DND-41 (cell line): ENCODE measurements around the gene SPSB1.

Source experiments
- ATAC-seq: fragments of 200-7000 bp; cut with Tn5 transposase; 3 replicates; pipeline ENCODE4 v1.9.1; 2021; ENCODE audit warnings: low read depth; ENCODE audit not compliant: insufficient read depth
- DNase-seq: peaks from one replicate; pipeline ENCODE4 v3.0.0-alpha.2; 2020
- H2AFZ ChIP-seq: 2 replicates; pipeline ENCODE4 v1.6.0; 2012; ENCODE audit warnings: low read depth, low read length
- H3K27ac ChIP-seq: 2 replicates; pipeline ENCODE4 v1.5.1; 2012; ENCODE audit warnings: low read length, inconsistent platforms
- H3K27me3 ChIP-seq: fragments of 200-600 bp; sonication (generic); 2 replicates; pipeline ENCODE4 v1.6.0; 2012; ENCODE audit warnings: low read length, mild to moderate bottlenecking, inconsistent platforms; ENCODE audit not compliant: insufficient read depth, poor library complexity
- H3K36me3 ChIP-seq: 2 replicates; pipeline ENCODE4 v1.5.1; 2012; ENCODE audit warnings: low read length, inconsistent platforms; ENCODE audit not compliant: insufficient read depth
- H3K4me1 ChIP-seq: 2 replicates; pipeline ENCODE4 v1.5.1; 2012; ENCODE audit warnings: mild to moderate bottlenecking, low read length; ENCODE audit not compliant: insufficient read depth
- H3K4me2 ChIP-seq: 2 replicates; pipeline ENCODE4 v1.6.0; 2012; ENCODE audit warnings: mild to moderate bottlenecking, moderate library complexity, low read length, inconsistent platforms; ENCODE audit not compliant: insufficient read depth
- H3K4me3 ChIP-seq, 2 experiments: fragments of 200-600 bp in 1 of 2; shearing (Covaris generic) in 1 of 2; 2 replicates each; pipeline ENCODE4 v1.5.1; 2012 to 2016; ENCODE audit warnings: inconsistent platforms in 2 of 2, low read length in 2 of 2, mild to moderate bottlenecking in 2 of 2, low read depth in 1 of 2, moderate library complexity in 1 of 2
- H3K79me2 ChIP-seq: 2 replicates; pipeline ENCODE4 v1.6.0; 2012; ENCODE audit warnings: low read length, inconsistent platforms; ENCODE audit not compliant: insufficient read depth
- H3K9ac ChIP-seq: 2 replicates; pipeline ENCODE4 v1.6.0; 2012; ENCODE audit warnings: low read depth, mild to moderate bottlenecking, inconsistent platforms, low read length, moderate library complexity
- H3K9me3 ChIP-seq: 2 replicates; pipeline ENCODE4 v1.5.1; 2012; ENCODE audit warnings: low read length, moderate library complexity, mild to moderate bottlenecking, inconsistent platforms; ENCODE audit not compliant: insufficient read depth, severe bottlenecking
- H4K20me1 ChIP-seq: 2 replicates; pipeline ENCODE4 v1.6.0; 2012; ENCODE audit warnings: low read length; ENCODE audit not compliant: insufficient read depth
- CTCF ChIP-seq: IDR thresholded peaks from 2 replicates; pipeline ENCODE4 v1.5.1; 2012; ENCODE audit warnings: borderline replicate concordance, low read length, moderate library complexity, mild to moderate bottlenecking; ENCODE audit not compliant: poor library complexity, severe bottlenecking; ENCODE audit errors: extremely low read depth
- EZH2 ChIP-seq: IDR thresholded peaks from 3 replicates; pipeline ENCODE4 v1.6.1; 2012; ENCODE audit warnings: borderline replicate concordance, low read depth, mild to moderate bottlenecking, moderate library complexity, low read length, inconsistent platforms; ENCODE audit not compliant: severe bottlenecking

SPSB1 gene

GRCh38 chr1:9256332-9256731, 36.4 kb upstream of the SPSB1 start:
- ATAC-seq: no peak
- Histone ChIP-seq H3K4me3 (no peak overlapping the region), H4K20me1 (peaks cover 52% of the 10 kb centered on the region), H3K27me3 (no peaks in the 10 kb centered on the region), H3K9me3 (peaks cover 9% of the 10 kb centered on the region), H3K4me1 (peaks cover 4% of the 10 kb centered on the region), H3K9ac (no peak overlapping the region), H3K4me2 (no peak overlapping the region), H3K27ac (no peak overlapping the region), H3K36me3 (peaks cover 73% of the 10 kb centered on the region), H2AFZ (no peak overlapping the region), H3K79me2 (peaks cover 93% of the 10 kb centered on the region)
- no peak for TF ChIP-seq CTCF
- no peak for TF ChIP-seq EZH2
- DNase-seq: no peak

- DNase-seq (no peak), ATAC-seq (no peak)
- H3K27ac ChIP-seq: peak overlapping the region; percentile 22; the same call in 1 of the 2 replicates
Measured at GRCh38 chr1:9257851-9258250, 34.8 kb upstream of the SPSB1 start.

GRCh38 chr1:9258629-9259028, 34.1 kb upstream of the SPSB1 start:
- Histone ChIP-seq H4K20me1 (peaks cover 65% of the 10 kb centered on the region), H2AFZ (no peak overlapping the region), H3K4me3 (0 out of 4 replicates have a peak overlapping the region, but pooled peaks of 1 of the 2 experiments have one; percentile 1), H3K9ac (no peak overlapping the region), H3K4me1 (peaks cover 4% of the 10 kb centered on the region), H3K27me3 (no peaks in the 10 kb centered on the region), H3K27ac (no peak overlapping the region), H3K4me2 (no peak overlapping the region), H3K79me2 (peaks cover 88% of the 10 kb centered on the region), H3K36me3 (peaks cover 77% of the 10 kb centered on the region), H3K9me3 (peaks cover 9% of the 10 kb centered on the region)
- ATAC-seq: no peak
- no peak for DNase-seq
- no peak for TF ChIP-seq CTCF
- TF ChIP-seq EZH2: no peak

More at GRCh38 chr1:9257851-9258250, 34.8 kb upstream of the SPSB1 start:
- Histone ChIP-seq H2AFZ (no peak overlapping the region), H3K4me2 (no peak overlapping the region), H3K9ac (no peak overlapping the region), H3K9me3 (peaks cover 9% of the 10 kb centered on the region), H3K79me2 (peaks cover 93% of the 10 kb centered on the region), H3K4me1 (peaks cover 4% of the 10 kb centered on the region), H3K27me3 (no peaks in the 10 kb centered on the region), H4K20me1 (peaks cover 64% of the 10 kb centered on the region), H3K4me3 (no peak overlapping the region), H3K36me3 (peaks cover 77% of the 10 kb centered on the region)
- TF ChIP-seq EZH2 (no peak), CTCF (no peak)
